B cell (primary cell): ENCODE results near the gene DNAJC4.
"Not testable (repeated sequence)": the region's sequence is repeated elsewhere in the genome, so short reads cannot be mapped to it uniquely, and the experiment has no call there.

ENCODE experiments used
- CTCF ChIP-seq: fragments of 200-600 bp; IDR thresholded peaks from one replicate; pipeline ENCODE4 v1.8.0; 2022; ENCODE audit warnings: antibody characterized with exemption, mild to moderate bottlenecking
- EZH2 ChIP-seq: IDR thresholded peaks from 2 replicates; pipeline ENCODE4 v1.6.1; 2012; ENCODE audit warnings: borderline replicate concordance, low read depth, mild to moderate bottlenecking, moderate library complexity, low read length; ENCODE audit not compliant: insufficient read depth, poor library complexity, severe bottlenecking

GRCh38 chr11:64246621-64246870, 16.2 kb downstream of the DNAJC4 start:
- not testable (repeated sequence) for TF ChIP-seq CTCF, EZH2
